AG04450 (cell line): Measurements from ENCODE around the gene SCIN. TPM values are rescaled to one million over a fixed set of nuclear protein-coding genes. Genes with fewer than 3 reads are reported as not detected.
"Not testable (repeated sequence)": the region's sequence is repeated elsewhere in the genome, so short reads cannot be mapped to it uniquely, and the experiment has no call there.

Experiments
- CTCF ChIA-PET: fragments of 300-600, 350-600 bp; formaldehyde crosslinking; extraction: SDS; loops from one replicate; lab custom pipeline; 2022; ENCODE audit warnings: antibody characterized with exemption, inconsistent platforms; lab: Charles Lee
- POLR2A ChIA-PET: fragments of 350-600 bp; formaldehyde crosslinking; extraction: SDS; loops from one replicate; lab custom pipeline; 2021; ENCODE audit warnings: antibody characterized with exemption, inconsistent platforms; lab: Yijun Ruan, JAX
- DNase-seq: peaks from one replicate; pipeline ENCODE4 v3.0.0-alpha.2; 2011; ENCODE audit warnings: low read depth, low spot score
- H3K27ac ChIP-seq: one replicate; pipeline ENCODE4 v1.5.1; 2012; ENCODE audit warnings: low read depth, low read length, control low read depth
- H3K27me3 ChIP-seq: one replicate; pipeline ENCODE4 v1.6.0; 2012; ENCODE audit warnings: low read length; ENCODE audit not compliant: control insufficient read depth, insufficient read depth
- H3K4me3 ChIP-seq: 2 replicates; pipeline ENCODE4 v1.5.1; 2011; ENCODE audit warnings: mild to moderate bottlenecking, low read depth, low read length, control low read depth
- H3K9me3 ChIP-seq: 2 replicates; pipeline ENCODE4 v1.5.1; 2012; ENCODE audit warnings: low read length; ENCODE audit not compliant: control insufficient read depth, insufficient read depth
- polyA plus RNA-seq: library from polyadenylated mRNA; depleted of rRNA; stranded (reverse); fragments of >200 nt; gene quantifications from 2 replicates; pipeline ENCODE4 v1.2.3, GENCODE V29; 2011
- TF ChIP-seq, protein P1 (sequence below): IDR thresholded peaks from 2 replicates; pipeline ENCODE4 v1.5.1; 2011; ENCODE audit warnings: low read depth, low read length, control low read depth, inconsistent platforms

Gene SCIN
- polyA plus RNA-seq, 1 experiment, result not detected

DNA sequence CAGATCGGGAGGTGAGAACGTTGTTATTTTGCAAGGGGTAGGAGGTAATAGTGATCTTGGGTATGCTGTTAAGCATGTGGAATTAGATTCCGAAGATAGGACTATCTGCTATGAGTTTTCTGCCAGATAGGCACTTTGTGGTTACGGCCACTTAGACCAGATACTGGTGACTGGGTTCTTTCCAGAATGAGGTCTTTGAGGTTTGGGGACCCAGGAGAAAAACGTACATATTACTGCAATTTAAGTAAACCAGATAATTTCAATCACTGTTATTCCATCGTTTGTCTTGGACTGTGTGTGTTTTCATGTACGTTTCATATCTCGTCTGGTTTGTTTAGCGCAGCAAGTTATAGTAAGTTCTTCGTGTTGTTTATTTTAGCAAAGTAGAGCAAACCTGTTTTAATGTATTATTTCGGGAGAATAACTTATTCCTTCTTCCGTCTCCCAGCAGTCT is 117.2 kb downstream of the SCIN start:
- POLR2A ChIA-PET, result interaction anchor here (0.7 to 1.6 kb wide), 8 partner anchors 8 to 363 kb away, joined by 3 to 13 read pairs (median 4); no protein-coding TSS in a partner anchor
- H3K27me3 ChIP-seq, result no peaks in the 10 kb centered on the region
- no peaks in the 10 kb centered on the region; the same call in 1 of the 2 replicates for H3K9me3 ChIP-seq
- peak overlapping the region; percentile 88 for H3K4me3 ChIP-seq
- no peak overlapping the region for H3K27ac ChIP-seq
- CTCF ChIA-PET, result interaction anchor here (0.6 to 9.8 kb wide), 45 partner anchors 8 to 652 kb away, joined by 3 to 104 read pairs (median 6); no protein-coding TSS in a partner anchor
- TF ChIP-seq, protein P1, sequence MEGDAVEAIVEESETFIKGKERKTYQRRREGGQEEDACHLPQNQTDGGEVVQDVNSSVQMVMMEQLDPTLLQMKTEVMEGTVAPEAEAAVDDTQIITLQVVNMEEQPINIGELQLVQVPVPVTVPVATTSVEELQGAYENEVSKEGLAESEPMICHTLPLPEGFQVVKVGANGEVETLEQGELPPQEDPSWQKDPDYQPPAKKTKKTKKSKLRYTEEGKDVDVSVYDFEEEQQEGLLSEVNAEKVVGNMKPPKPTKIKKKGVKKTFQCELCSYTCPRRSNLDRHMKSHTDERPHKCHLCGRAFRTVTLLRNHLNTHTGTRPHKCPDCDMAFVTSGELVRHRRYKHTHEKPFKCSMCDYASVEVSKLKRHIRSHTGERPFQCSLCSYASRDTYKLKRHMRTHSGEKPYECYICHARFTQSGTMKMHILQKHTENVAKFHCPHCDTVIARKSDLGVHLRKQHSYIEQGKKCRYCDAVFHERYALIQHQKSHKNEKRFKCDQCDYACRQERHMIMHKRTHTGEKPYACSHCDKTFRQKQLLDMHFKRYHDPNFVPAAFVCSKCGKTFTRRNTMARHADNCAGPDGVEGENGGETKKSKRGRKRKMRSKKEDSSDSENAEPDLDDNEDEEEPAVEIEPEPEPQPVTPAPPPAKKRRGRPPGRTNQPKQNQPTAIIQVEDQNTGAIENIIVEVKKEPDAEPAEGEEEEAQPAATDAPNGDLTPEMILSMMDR, result no peak
- DNase-seq, result no peak

DNA sequence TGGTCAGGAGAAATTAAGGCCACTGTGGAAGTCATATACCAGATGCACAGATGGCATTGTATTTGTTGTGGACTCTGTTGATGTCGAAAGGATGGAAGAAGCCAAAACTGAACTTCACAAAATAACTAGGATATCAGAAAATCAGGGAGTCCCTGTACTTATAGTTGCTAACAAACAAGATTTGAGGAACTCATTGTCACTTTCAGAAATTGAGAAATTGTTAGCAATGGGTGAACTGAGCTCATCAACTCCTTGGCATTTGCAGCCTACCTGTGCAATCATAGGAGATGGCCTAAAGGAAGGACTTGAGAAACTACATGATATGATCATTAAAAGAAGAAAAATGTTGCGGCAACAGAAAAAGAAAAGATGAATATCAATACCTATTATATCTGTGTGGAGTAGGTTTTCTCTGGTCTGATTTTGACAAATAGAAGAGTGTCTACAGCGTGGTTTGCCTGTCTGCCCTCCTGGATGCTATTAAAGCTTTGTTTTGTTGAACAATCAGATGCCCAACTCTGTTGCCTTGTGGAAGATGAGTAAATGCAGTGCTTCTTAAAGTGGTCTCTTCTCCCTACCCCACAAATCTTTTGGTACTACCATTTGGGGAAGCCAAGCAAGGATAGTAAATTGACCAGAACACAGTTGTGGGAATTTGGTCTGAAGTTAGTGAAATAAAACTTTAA is 118.1 kb downstream of the SCIN start:
- H3K9me3 ChIP-seq, H3K27me3 ChIP-seq, H3K27ac ChIP-seq, POLR2A ChIA-PET, DNase-seq: not testable (repeated sequence)
- CTCF ChIA-PET, result interaction anchor here (4.9 to 9.8 kb wide), 3 partner anchors 20 to 573 kb away, joined by 49 to 104 read pairs (median 89); no protein-coding TSS in a partner anchor
- H3K4me3 ChIP-seq, result peak overlapping the region; percentile 51

DNA sequence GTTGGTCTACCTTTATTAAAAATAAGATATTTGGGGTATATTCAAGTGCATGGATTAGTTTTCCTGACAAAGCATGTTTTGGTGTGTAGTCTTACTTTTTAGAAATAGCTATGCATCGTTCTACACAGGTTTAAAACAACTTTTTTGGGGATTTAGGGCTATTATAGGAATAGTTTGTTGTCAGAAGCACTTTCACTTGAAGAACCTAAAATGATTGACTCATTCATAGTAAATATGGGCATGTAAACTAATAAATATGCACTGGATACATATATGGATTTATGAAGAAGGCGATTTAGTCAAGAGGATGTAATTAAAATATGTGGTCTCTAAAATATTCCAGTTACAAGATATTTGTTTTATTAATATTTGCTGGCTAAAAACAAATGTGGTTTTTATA is 118.9 kb downstream of the SCIN start:
- POLR2A ChIA-PET, result no interaction called here
- Histone ChIP-seq H3K27ac (no peak overlapping the region), H3K27me3 (no peaks in the 10 kb centered on the region), H3K9me3 (no peaks in the 10 kb centered on the region; the same call in 1 of the 2 replicates), H3K4me3 (peak overlapping the region; percentile 51)
- TF ChIP-seq, protein P1, result no peak
- no peak for DNase-seq
- CTCF ChIA-PET, result interaction anchor here (0.7 to 9.8 kb wide), 5 partner anchors 77 to 572 kb away, joined by 3 to 104 read pairs (median 3); no protein-coding TSS in a partner anchor

DNA sequence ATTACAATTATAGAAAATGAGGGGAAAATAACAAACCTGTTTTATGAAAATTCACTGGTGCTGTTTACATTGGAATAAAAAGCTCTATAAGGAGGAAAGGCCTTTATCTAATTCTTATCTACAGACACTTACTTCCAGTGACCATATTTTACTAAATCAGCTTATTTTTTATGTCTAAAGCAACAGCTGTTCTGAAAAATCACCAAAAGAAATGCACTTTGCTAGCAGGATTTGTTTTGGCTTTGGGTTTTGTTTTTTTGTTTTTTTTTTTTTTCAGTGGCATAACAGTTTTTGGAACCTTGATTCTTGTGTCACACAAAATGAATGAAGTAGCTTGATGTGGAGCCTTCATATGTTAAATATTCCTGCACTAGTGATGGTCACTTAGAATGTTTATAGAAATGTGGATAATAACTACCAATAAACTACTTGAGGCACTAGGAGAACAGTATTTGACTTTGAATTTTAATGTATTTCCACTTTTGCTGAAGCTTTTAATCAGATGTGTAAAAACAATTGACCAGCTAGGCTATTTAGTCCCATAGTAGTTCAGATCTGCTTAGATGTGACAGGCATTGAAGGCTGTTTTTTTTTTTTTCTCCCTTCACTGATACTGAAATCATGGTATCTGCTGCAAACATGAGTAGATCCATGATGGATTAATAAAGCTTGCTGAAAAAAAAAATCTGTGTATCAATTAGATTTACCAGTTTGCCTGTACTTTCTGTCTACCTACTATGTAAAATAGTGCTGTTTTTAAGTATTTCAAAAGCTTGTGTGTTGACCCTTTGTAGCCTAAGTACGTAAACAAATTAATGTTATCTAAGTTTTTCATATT is 119.7 kb downstream of the SCIN start:
- H3K27me3 ChIP-seq, result no peaks in the 10 kb centered on the region
- ChIA-PET POLR2A (interaction anchor here (0.7 kb wide), 1 partner anchor 30 kb away, joined by 8 read pairs; no protein-coding TSS in a partner anchor), CTCF (interaction anchor here (0.6 to 9.8 kb wide), 5 partner anchors 76 to 571 kb away, joined by 3 to 104 read pairs (median 10); no protein-coding TSS in a partner anchor)
- TF ChIP-seq, protein P1, result no peak
- H3K27ac ChIP-seq, result no peak overlapping the region
- no peaks in the 10 kb centered on the region; the same call in 1 of the 2 replicates for H3K9me3 ChIP-seq
- DNase-seq, result no peak
- peak overlapping the region; percentile 51 for H3K4me3 ChIP-seq

DNA sequence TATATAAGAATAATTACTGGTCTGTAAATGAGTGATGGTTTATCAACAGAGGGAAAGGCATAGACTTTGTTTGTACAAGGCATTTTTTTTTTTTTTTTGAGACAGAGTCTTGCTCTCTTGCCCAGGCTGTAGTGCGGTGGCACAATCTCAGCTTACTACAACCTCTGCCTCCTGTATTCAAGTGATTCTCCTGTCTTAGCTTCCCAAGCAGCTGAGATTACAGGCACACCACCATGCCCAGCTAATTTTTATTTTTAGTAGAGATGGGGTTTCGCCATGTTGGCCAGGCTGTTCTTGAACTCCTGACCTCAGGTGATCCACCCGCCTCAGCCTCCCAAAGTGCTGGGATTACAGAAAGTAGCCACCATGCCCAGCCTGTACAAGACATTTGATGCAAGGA is 120.9 kb downstream of the SCIN start:
- H3K4me3 ChIP-seq, H3K27me3 ChIP-seq, H3K9me3 ChIP-seq, DNase-seq, H3K27ac ChIP-seq, POLR2A ChIA-PET: not testable (repeated sequence)
- CTCF ChIA-PET, result interaction anchor here (0.7 to 9.8 kb wide), 2 partner anchors 42 to 425 kb away, joined by 4 to 89 read pairs; no protein-coding TSS in a partner anchor
